Loucy (cell line): ENCODE measurements around the gene SAMD14.

Experiments used
- H2AFZ ChIP-seq: fragments of 200-600 bp; sonication (generic); 2 replicates; pipeline ENCODE4 v1.6.0; 2016; ENCODE audit warnings: antibody characterized with exemption, mild to moderate bottlenecking, low read length, moderate library complexity
- H3F3A ChIP-seq: fragments of 200-600 bp; 2 replicates; pipeline ENCODE4 v1.6.0; 2016; ENCODE audit warnings: antibody characterized with exemption, low read depth, mild to moderate bottlenecking
- H3K27me3 ChIP-seq: fragments of 200-600 bp; sonication (generic); 2 replicates; pipeline ENCODE4 v1.6.1; 2014; ENCODE audit warnings: low read length, mild to moderate bottlenecking; ENCODE audit not compliant: insufficient read depth, poor library complexity, severe bottlenecking
- H3K36me3 ChIP-seq: fragments of 200-600 bp; sonication (generic); 2 replicates; pipeline ENCODE4 v1.6.1; 2016; ENCODE audit warnings: low read length; ENCODE audit not compliant: insufficient read depth
- H3K4me1 ChIP-seq: fragments of 200-600 bp; sonication (generic); 2 replicates; pipeline ENCODE4 v1.5.1; 2014; ENCODE audit warnings: low read length, mild to moderate bottlenecking; ENCODE audit not compliant: insufficient read depth, poor library complexity, severe bottlenecking
- H3K4me2 ChIP-seq: fragments of 200-600 bp; sonication (generic); 2 replicates; pipeline ENCODE4 v1.6.0; 2014; ENCODE audit warnings: antibody characterized with exemption, low read length, low read depth, mild to moderate bottlenecking; ENCODE audit not compliant: poor library complexity, severe bottlenecking
- H3K4me3 ChIP-seq: fragments of 200-600 bp; sonication (generic); 2 replicates; pipeline ENCODE4 v1.5.1; 2014; ENCODE audit warnings: low read length, mild to moderate bottlenecking, mixed read lengths; ENCODE audit not compliant: poor library complexity, severe bottlenecking
- H3K79me2 ChIP-seq: fragments of 200-600 bp; sonication (generic); 2 replicates; pipeline ENCODE4 v1.6.1; 2014; ENCODE audit warnings: low read length; ENCODE audit not compliant: insufficient read depth
- H3K9ac ChIP-seq: fragments of 200-600 bp; sonication (generic); 2 replicates; pipeline ENCODE4 v1.6.0; 2014; ENCODE audit warnings: mild to moderate bottlenecking, low read depth, low read length, moderate library complexity; ENCODE audit not compliant: poor library complexity, severe bottlenecking
- H3K9me2 ChIP-seq: fragments of 200-600 bp; sonication (generic); replicated peaks from 2 replicates; pipeline ENCODE4 v1.6.1; 2016; ENCODE audit warnings: low read depth, low read length, mixed read lengths
- H3K9me3 ChIP-seq: fragments of 200-600 bp; sonication (generic); 2 replicates; pipeline ENCODE4 v1.6.1; 2014; ENCODE audit warnings: mild to moderate bottlenecking, antibody characterized with exemption, low read length, low read depth; ENCODE audit not compliant: insufficient read depth
- H4K20me1 ChIP-seq: fragments of 200-600 bp; sonication (generic); 2 replicates; pipeline ENCODE4 v1.6.0; 2014; ENCODE audit warnings: antibody characterized with exemption, low read length, mild to moderate bottlenecking; ENCODE audit not compliant: insufficient read depth, poor library complexity, severe bottlenecking
- CTCF ChIP-seq: fragments of 200-600 bp; sonication (generic); conservative IDR thresholded peaks from 2 replicates; pipeline ENCODE4 v1.5.1; 2014; ENCODE audit warnings: mild to moderate bottlenecking, antibody characterized with exemption, low read length
- EZH2phosphoT487 ChIP-seq: fragments of 200-600 bp; IDR thresholded peaks from 2 replicates; pipeline ENCODE4 v1.6.1; 2018; ENCODE audit warnings: antibody characterized with exemption, mild to moderate bottlenecking, moderate library complexity, borderline replicate concordance

The SAMD14 gene

GRCh38 chr17:50076221-50076590, 53.8 kb downstream of the SAMD14 start:
- no peaks in the 10 kb centered on the region for H3K27me3 ChIP-seq
- H3K36me3 ChIP-seq: peaks cover 5% of the 10 kb centered on the region; the same call in 1 of the 2 replicates
- no peaks in the 10 kb centered on the region for H3K9me3 ChIP-seq
- H3K79me2 ChIP-seq: no peaks in the 10 kb centered on the region
- no peaks in the 10 kb centered on the region for H4K20me1 ChIP-seq
- H3K4me1 ChIP-seq: no peaks in the 10 kb centered on the region
- H3K9ac ChIP-seq: no peak overlapping the region
- no peak overlapping the region for H2AFZ ChIP-seq
- H3F3A ChIP-seq: no peaks in the 10 kb centered on the region
- no peak overlapping the region for H3K4me2 ChIP-seq
- TF ChIP-seq CTCF (no peak), EZH2phosphoT487 (no peak)
- H3K4me3 ChIP-seq: no peak overlapping the region
- no peaks in the 10 kb centered on the region for H3K9me2 ChIP-seq

GRCh38 chr17:50075446-50076032, 54.4 kb downstream of the SAMD14 start:
- H3K4me3 ChIP-seq: no peak overlapping the region
- H3K27me3 ChIP-seq: no peaks in the 10 kb centered on the region
- no peaks in the 10 kb centered on the region for H3K4me1 ChIP-seq
- H3K79me2 ChIP-seq: no peaks in the 10 kb centered on the region
- no peak overlapping the region for H3K4me2 ChIP-seq
- H3K9ac ChIP-seq: no peak overlapping the region
- H2AFZ ChIP-seq: no peak overlapping the region
- H3K9me3 ChIP-seq: no peaks in the 10 kb centered on the region
- H3F3A ChIP-seq: no peaks in the 10 kb centered on the region
- H4K20me1 ChIP-seq: no peaks in the 10 kb centered on the region
- TF ChIP-seq CTCF (no peak), EZH2phosphoT487 (no peak)
- H3K9me2 ChIP-seq: no peaks in the 10 kb centered on the region
- H3K36me3 ChIP-seq: peaks cover 5% of the 10 kb centered on the region; the same call in 1 of the 2 replicates

- no peaks in the 10 kb centered on the region for H4K20me1 ChIP-seq
- no peaks in the 10 kb centered on the region for H3K9me3 ChIP-seq
- no peak overlapping the region for H3K4me3 ChIP-seq
- H3K9ac ChIP-seq: no peak overlapping the region
- no peak overlapping the region for H2AFZ ChIP-seq
- no peaks in the 10 kb centered on the region for H3K9me2 ChIP-seq
- no peaks in the 10 kb centered on the region for H3F3A ChIP-seq
- H3K36me3 ChIP-seq: peaks cover 5% of the 10 kb centered on the region; the same call in 1 of the 2 replicates
- H3K27me3 ChIP-seq: no peaks in the 10 kb centered on the region
- H3K79me2 ChIP-seq: no peaks in the 10 kb centered on the region
- H3K4me2 ChIP-seq: no peak overlapping the region
- no peaks in the 10 kb centered on the region for H3K4me1 ChIP-seq
- TF ChIP-seq CTCF (no peak), EZH2phosphoT487 (no peak)
These were observed 55.7 kb downstream of the SAMD14 start for GRCh38 chr17:50074227-50074626.
